Gastrocnemius medialis (tissue), 4 donors: ENCODE measurements around the gene OR6V1.

Source experiments
- CTCF ChIP-seq, 5 experiments: fragments of 450-650 bp in 3 of 5; fragments of 200-600 bp in 2 of 5; sonication (generic) in 2 of 5; IDR thresholded peaks in 4 of 5; conservative IDR thresholded peaks in 1 of 5; 1 replicate in 4 of 5; 2 replicates in 1 of 5; pipeline ENCODE4 v1.5.1; 2016 to 2019; ENCODE audit warnings: antibody characterized with exemption in 5 of 5, mild to moderate bottlenecking in 3 of 5, moderate library complexity in 3 of 5
- POLR2A ChIP-seq, 2 donors: fragments of 450-650 bp; IDR thresholded peaks; one replicate each; pipeline ENCODE4 v1.6.1; 2017; ENCODE audit warnings: antibody characterized with exemption in 2 of 2, mild to moderate bottlenecking in 2 of 2, moderate library complexity in 2 of 2

- TF ChIP-seq CTCF (IDR thresholded peaks at IDR 0.05 in 4 of 5, conservative IDR thresholded peaks at IDR 0.05 in 1 of 5) (no peak), POLR2A (IDR thresholded peaks at IDR 0.05) (no peak)
Observed at GRCh38 chr7:143027032-143027431, 25.1 kb upstream of the OR6V1 start, which contains the start of gene OR9A2.
